HUES48 (cell line): ENCODE data around the gene SLC27A2.

Experiments
- H3K27ac ChIP-seq: one replicate; pipeline ENCODE4 v1.7.0; 2013; ENCODE audit warnings: low read depth, low read length, inconsistent platforms
- H3K27me3 ChIP-seq: 2 replicates; pipeline ENCODE4 v1.6.1; 2013; ENCODE audit warnings: mild to moderate bottlenecking, low read length; ENCODE audit not compliant: control insufficient read depth, insufficient read depth
- H3K36me3 ChIP-seq: 2 replicates; pipeline ENCODE4 v1.6.1; 2013; ENCODE audit warnings: low read length; ENCODE audit not compliant: control insufficient read depth, insufficient read depth
- H3K4me1 ChIP-seq: 2 replicates; pipeline ENCODE4 v1.6.1; 2013; ENCODE audit warnings: mild to moderate bottlenecking, low read length; ENCODE audit not compliant: control insufficient read depth, insufficient read depth
- H3K4me3 ChIP-seq: 2 replicates; pipeline ENCODE4 v1.5.1; 2013; ENCODE audit warnings: mild to moderate bottlenecking, low read depth, low read length
- H3K9ac ChIP-seq: 2 replicates; pipeline ENCODE4 v1.6.1; 2013; ENCODE audit warnings: mild to moderate bottlenecking, low read depth, low read length, moderate library complexity
- H3K9me3 ChIP-seq: 2 replicates; pipeline ENCODE4 v1.6.1; 2013; ENCODE audit warnings: low read length; ENCODE audit not compliant: control insufficient read depth, insufficient read depth

Gene SLC27A2

GRCh38 chr15:50256188-50257041 is 74.4 kb downstream of the SLC27A2 start:
- Histone ChIP-seq H3K27me3 (no peaks in the 10 kb centered on the region), H3K4me3 (no peak overlapping the region), H3K36me3 (no peaks in the 10 kb centered on the region), H3K27ac (no peak overlapping the region), H3K4me1 (no peaks in the 10 kb centered on the region), H3K9me3 (no peaks in the 10 kb centered on the region), H3K9ac (no peak overlapping the region)

GRCh38 chr15:50257332-50257731 is 75.3 kb downstream of the SLC27A2 start:
- no peaks in the 10 kb centered on the region for H3K4me1 ChIP-seq
- no peaks in the 10 kb centered on the region for H3K27me3 ChIP-seq
- no peaks in the 10 kb centered on the region for H3K36me3 ChIP-seq
- H3K9ac ChIP-seq: no peak overlapping the region
- H3K4me3 ChIP-seq: no peak overlapping the region
- H3K27ac ChIP-seq: no peak overlapping the region
- no peaks in the 10 kb centered on the region for H3K9me3 ChIP-seq

GRCh38 chr15:50257924-50258323 is 75.9 kb downstream of the SLC27A2 start:
- H3K36me3 ChIP-seq: no peaks in the 10 kb centered on the region
- no peak overlapping the region for H3K9ac ChIP-seq
- no peaks in the 10 kb centered on the region for H3K4me1 ChIP-seq
- no peaks in the 10 kb centered on the region for H3K27me3 ChIP-seq
- H3K27ac ChIP-seq: no peak overlapping the region
- H3K4me3 ChIP-seq: no peak overlapping the region
- H3K9me3 ChIP-seq: no peaks in the 10 kb centered on the region

- Histone ChIP-seq H3K36me3 (no peaks in the 10 kb centered on the region), H3K9ac (no peak overlapping the region), H3K27me3 (no peaks in the 10 kb centered on the region), H3K27ac (no peak overlapping the region), H3K4me3 (no peak overlapping the region), H3K9me3 (no peaks in the 10 kb centered on the region), H3K4me1 (no peaks in the 10 kb centered on the region)
Measured at GRCh38 chr15:50259276-50259675, 77.3 kb downstream of the SLC27A2 start.

- H3K4me3 ChIP-seq: no peak overlapping the region
- no peaks in the 10 kb centered on the region for H3K9me3 ChIP-seq
- no peak overlapping the region for H3K27ac ChIP-seq
- H3K27me3 ChIP-seq: no peaks in the 10 kb centered on the region
- no peak overlapping the region for H3K9ac ChIP-seq
- H3K4me1 ChIP-seq: no peaks in the 10 kb centered on the region
- no peaks in the 10 kb centered on the region for H3K36me3 ChIP-seq
Measured at GRCh38 chr15:50260969-50261496, 79.0 kb downstream of the SLC27A2 start.

GRCh38 chr15:50261981-50262380 is 80.0 kb downstream of the SLC27A2 start:
- no peaks in the 10 kb centered on the region for H3K27me3 ChIP-seq
- H3K9ac ChIP-seq: no peak overlapping the region
- H3K36me3 ChIP-seq: no peaks in the 10 kb centered on the region
- H3K4me1 ChIP-seq: no peaks in the 10 kb centered on the region
- no peaks in the 10 kb centered on the region for H3K9me3 ChIP-seq
- no peak overlapping the region for H3K4me3 ChIP-seq
- no peak overlapping the region for H3K27ac ChIP-seq

- no peaks in the 10 kb centered on the region for H3K36me3 ChIP-seq
Measured at GRCh38 chr15:50262533-50262932, 80.5 kb downstream of the SLC27A2 start.

GRCh38 chr15:50265620-50266019 is 83.6 kb downstream of the SLC27A2 start, which contains the start of gene HDC:
Gene HDC, minus strand, starts transcription at chr15:50265726. Its CDS starts 103 bp downstream, at chr15:50265623.
- Histone ChIP-seq H3K9ac (no peak within 1 kb of the TSS), H3K4me1 (no peaks in the 10 kb centered on the region), H3K27ac (no peak within 1 kb of the TSS), H3K4me3 (no peak within 1 kb of the TSS), H3K27me3 (no peaks in the 10 kb centered on the region), H3K9me3 (no peaks in the 10 kb centered on the region), H3K36me3 (no peaks in the 10 kb centered on the region)

More at GRCh38 chr15:50262533-50262932, 80.5 kb downstream of the SLC27A2 start:
- no peak overlapping the region for H3K4me3 ChIP-seq
- H3K27me3 ChIP-seq: no peaks in the 10 kb centered on the region
- no peak overlapping the region for H3K27ac ChIP-seq
- H3K9me3 ChIP-seq: no peaks in the 10 kb centered on the region
- no peak overlapping the region for H3K9ac ChIP-seq
- H3K4me1 ChIP-seq: no peaks in the 10 kb centered on the region

GRCh38 chr15:50267577-50267976 is 85.6 kb downstream of the SLC27A2 start:
- no peak overlapping the region for H3K9ac ChIP-seq
- H3K36me3 ChIP-seq: no peaks in the 10 kb centered on the region
- no peaks in the 10 kb centered on the region for H3K9me3 ChIP-seq
- H3K4me1 ChIP-seq: no peaks in the 10 kb centered on the region
- H3K4me3 ChIP-seq: no peak overlapping the region
- no peaks in the 10 kb centered on the region for H3K27me3 ChIP-seq
- no peak overlapping the region for H3K27ac ChIP-seq

- Histone ChIP-seq H3K9ac (no peak overlapping the region), H3K4me1 (no peaks in the 10 kb centered on the region), H3K27me3 (no peaks in the 10 kb centered on the region), H3K36me3 (peaks cover 6% of the 10 kb centered on the region), H3K9me3 (no peaks in the 10 kb centered on the region), H3K27ac (no peak overlapping the region), H3K4me3 (no peak overlapping the region)
Measured at GRCh38 chr15:50275091-50275490, 93.1 kb downstream of the SLC27A2 start.

GRCh38 chr15:50275908-50276307 is 93.9 kb downstream of the SLC27A2 start:
- peaks cover 6% of the 10 kb centered on the region for H3K36me3 ChIP-seq
- no peaks in the 10 kb centered on the region for H3K4me1 ChIP-seq
- H3K9me3 ChIP-seq: no peaks in the 10 kb centered on the region
- H3K27me3 ChIP-seq: no peaks in the 10 kb centered on the region
- H3K4me3 ChIP-seq: no peak overlapping the region
- H3K27ac ChIP-seq: no peak overlapping the region
- no peak overlapping the region for H3K9ac ChIP-seq
